Mesenteric fat pad (tissue), 1 donor: Measurements from ENCODE around the gene MS4A8. TPM values are rescaled to one million over a fixed set of nuclear protein-coding genes. Genes with fewer than 3 reads are reported as not detected.
"Not testable (repeated sequence)": the region's sequence is repeated elsewhere in the genome, so short reads cannot be mapped to it uniquely, and the experiment has no call there.

Experiments used
- DNase-seq: peaks from one replicate; pipeline ENCODE4 v3.0.0-alpha.2; 2020; ENCODE audit warnings: low spot score
- long read RNA-seq: library from polyadenylated mRNA; unstranded; transcript quantifications from one replicate; pipeline ENCODE4 v2.0.0, GENCODE V29; 2020
- total RNA-seq: library from RNA; stranded (reverse); fragmentation: NEBNext Ultra II Directional; extraction: Animal tissue kit (Norgen Biotek cat#: 25700); gene quantifications from one replicate; pipeline ENCODE4 v1.2.1, GENCODE V29; 2021
- donor health status: DM: yes; HTN: yes; CAD: no.

The MS4A8 gene, protein sequence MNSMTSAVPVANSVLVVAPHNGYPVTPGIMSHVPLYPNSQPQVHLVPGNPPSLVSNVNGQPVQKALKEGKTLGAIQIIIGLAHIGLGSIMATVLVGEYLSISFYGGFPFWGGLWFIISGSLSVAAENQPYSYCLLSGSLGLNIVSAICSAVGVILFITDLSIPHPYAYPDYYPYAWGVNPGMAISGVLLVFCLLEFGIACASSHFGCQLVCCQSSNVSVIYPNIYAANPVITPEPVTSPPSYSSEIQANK
- total RNA-seq = 0.48 TPM
- long read RNA-seq, partial matches to known transcripts = 0 of 1 reads
- long read RNA-seq, other reads (novel, unspliced or antisense) = 0 of 1 reads

DNA sequence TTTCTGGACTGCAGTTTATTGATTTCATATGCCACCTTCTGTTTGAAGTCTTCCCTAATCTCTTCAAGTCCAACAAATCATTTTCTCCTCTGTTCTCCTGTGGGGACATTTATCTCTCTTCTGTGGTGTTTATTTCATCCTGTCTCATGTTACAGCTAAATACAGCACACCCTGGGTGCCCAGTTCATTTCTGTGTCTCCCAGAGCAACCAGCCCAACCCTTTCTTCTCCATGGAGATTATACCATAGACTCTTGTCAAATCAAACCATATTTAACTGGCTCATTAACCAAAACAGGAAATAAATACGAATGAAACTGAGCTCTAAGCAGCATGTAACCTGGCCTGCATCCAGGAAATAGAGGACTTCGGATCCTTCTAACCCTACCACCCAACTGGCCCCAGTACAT, at the start of gene MS4A8:
TSS of gene MS4A8 (plus strand) at position 329 of the 408 bp plus-strand sequence. CDS start 1,249 bp downstream, outside the sequence.
- no peak for DNase-seq

DNA sequence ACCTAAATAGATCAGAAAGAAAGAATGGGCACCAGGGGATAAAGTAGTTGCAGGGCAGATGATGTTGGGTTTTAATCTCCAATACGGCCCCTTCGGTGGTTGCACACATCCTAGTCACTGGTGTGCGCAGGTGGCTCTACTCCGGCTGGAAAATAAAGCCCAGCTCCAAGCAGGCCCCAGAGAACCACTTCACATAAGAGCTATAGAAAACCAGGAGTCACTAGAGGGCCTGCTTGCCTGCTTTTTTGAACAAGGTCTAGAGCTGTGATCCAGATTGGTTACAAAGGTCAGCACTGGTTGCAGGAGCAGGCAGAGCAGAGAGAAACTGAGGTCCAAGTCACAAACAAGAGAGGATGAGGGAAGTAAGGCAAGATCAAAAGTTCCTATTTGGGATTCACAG, 41.5 kb upstream of the MS4A8 start:
- DNase-seq = no peak

DNA sequence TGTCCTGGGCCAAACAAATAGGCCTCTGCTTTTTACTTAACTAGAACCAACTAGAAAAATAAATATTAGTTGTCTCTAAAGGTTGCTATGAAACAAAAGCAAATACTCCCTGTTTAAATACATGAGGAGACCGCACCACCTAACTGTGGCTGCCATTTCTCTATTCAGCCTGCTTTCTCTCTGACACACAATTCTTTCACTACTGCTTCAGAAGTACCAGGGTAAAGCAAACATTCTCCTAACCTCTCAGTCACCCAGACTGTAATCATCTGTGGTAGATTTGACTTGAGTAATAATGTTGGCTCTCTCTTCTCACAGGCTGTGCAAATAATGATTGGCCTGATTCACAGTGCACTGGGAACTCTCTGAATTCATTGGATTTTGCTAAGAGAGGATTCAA, 41.0 kb upstream of the MS4A8 start:
- no peak for DNase-seq

DNA sequence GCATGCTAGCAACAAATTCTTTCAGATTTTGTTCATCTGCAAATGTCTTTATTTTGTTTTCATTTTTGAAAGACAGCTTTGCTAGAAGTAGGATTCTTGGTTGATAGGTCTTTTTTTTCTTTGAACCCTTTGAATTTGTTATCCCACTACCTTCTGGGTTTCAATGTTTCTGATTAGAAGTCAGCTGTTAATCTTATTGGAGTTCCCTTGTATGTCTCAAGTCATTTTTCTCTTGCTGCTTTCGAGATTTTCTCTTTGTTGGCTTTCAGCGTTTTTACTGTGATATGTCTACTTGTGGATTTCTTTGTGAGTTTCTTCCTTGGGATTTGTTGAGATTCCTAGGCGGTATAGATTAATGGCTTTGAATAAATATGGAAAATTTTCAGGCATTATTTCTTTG, 27.2 kb upstream of the MS4A8 start:
- DNase-seq = no peak

DNA sequence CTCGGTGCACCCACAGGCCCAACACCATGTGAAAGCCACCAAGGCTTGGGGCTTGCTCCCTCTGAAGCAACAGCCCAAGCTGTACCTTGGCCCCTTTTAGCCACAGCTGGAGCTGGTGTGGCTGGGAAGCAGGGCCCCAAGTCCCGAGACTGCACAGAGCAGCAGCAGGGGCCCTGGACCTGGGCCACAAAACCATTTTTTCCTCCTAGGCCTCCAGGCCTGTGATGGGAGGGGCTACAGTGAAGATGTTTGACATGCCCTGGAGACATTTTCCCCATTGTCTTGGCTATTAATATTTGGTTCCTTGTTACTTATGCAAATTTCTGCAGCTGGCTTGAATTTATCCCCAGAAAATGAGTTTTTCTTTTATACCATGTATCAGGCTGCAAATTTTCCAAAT, 21.2 kb upstream of the MS4A8 start:
- not testable (repeated sequence) for DNase-seq

DNA sequence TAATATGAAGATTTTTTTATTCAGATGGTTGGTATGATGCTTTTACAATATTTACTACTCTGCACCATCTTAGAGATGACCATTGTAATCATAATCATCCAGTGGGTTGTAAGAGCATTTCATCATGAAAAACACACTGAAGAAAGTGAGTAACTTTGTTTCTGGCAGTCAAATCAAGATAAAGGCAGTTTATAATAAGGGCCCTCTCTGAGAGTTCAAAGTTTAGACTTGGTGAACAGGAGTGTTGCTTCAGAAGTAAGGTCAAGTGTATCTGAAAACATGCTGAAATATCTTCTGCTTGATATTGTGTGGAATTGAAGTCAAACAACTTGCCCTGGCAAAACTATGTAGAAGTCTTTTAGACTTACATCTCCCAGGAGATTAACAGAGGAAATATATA, 19.5 kb upstream of the MS4A8 start:
- no peak for DNase-seq

DNA sequence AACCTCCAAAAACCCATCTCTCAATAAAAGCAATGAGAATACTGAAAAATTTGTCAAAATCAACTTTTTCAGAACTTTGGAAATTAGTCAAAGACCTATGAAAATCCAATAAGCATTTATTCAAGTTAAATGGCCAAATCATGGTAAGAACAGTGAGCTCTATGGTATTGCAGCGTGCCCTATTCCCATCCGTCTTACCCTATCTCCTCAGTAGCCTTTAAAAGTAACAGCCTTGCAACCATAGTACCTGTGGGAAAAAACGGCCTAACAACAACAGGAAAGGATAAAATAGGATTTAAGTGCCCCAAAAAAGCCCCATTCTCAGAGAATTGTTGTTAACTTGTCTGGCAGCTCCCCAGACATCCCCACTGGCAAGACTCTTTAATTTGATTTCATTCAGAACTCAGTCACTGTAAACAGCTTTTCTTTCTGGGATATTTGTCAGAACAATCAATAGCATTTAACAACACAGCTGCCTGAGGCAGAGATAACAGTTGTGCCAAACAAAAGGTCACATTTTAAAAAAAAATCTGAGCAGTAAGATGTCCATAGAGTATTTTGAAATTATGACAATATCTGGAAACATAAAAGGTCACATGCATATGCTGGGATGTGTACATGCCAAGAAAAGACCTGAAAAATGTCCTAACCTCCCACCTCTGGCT, 18.8 kb upstream of the MS4A8 start:
- DNase-seq = no peak

DNA sequence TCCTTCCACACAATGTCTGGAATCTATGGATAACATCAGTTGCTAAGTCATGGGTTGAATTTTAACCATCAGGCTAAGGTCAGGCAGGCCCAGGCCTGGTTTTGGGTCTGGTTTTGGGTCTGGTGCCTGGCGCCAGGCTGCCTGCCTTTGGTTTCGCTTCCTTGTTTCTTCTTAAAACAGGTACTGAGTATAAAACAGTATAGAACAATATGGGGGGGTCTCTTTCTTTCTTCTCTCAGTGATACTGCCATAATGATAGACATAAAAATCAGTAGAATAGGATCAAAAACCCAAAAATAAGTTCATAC, 14.9 kb upstream of the MS4A8 start:
- not testable (repeated sequence) for DNase-seq

DNA sequence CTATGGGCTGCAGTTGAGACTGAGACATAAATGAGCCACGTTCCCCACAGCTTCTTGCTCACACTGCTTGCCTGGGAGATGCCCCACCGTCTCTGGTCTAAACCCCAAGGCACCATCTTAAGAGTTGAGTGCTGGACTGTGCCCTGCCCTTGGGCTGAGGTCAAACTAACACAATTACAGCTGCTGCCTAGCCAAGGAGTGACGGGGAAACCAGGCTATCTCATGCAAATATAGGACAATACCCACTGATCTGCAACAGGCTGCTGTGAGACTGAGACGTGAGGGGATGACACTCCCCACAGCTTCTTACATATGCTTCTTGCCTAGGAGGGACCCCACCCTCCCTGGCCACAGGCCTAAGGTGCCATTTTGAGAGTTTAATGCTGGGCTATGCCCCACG, 7.8 kb upstream of the MS4A8 start:
- no peak for DNase-seq

DNA sequence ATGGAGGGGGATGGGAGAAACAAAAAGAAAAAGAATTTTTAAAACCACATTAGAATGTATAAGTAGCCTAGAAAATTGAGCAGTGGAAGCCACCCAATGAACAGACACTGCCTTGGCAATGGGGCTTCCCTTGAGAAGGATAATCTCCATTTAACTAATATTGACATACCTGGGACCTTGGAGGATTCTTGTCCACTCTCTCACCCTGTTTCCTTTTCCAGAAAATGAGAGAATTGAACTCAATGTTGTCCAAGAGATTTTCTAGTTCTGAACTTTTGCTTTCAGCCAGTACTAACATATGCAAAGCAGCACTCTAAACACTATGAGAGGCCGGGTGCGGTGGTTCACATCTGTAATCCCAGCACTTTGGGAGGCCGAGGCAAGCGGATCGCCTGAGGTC, 524 bp downstream of the MS4A8 start:
- DNase-seq = no peak

DNA sequence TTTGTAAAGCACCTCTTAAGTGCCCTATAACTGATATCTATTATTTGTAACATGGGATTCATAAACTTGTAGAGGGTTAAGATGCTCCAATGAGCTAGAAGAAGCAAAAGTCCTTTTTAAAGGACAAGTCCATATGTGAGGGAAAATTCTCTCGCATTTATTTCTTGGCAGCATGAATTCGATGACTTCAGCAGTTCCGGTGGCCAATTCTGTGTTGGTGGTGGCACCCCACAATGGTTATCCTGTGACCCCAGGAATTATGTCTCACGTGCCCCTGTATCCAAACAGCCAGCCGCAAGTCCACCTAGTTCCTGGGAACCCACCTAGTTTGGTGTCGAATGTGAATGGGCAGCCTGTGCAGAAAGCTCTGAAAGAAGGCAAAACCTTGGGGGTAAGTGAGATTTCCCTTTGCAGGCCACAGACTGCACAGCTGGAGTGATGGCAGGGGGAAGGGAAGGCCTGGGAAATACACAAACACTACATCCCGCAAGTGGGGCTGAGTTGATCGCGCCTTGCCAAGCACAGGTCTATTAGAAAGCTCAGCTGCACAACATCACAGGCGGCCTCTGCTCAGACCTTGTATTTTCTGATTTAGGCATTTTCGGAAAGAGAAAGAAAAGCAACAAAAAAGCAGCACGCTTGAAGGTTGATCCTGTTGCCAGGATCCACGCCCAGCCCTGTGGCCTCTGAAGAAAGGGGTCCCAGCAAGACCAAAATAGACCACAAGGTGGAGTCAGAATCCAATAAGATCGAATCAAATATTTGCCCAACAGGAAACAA, 1.5 kb downstream of the MS4A8 start:
- DNase-seq = no peak

DNA sequence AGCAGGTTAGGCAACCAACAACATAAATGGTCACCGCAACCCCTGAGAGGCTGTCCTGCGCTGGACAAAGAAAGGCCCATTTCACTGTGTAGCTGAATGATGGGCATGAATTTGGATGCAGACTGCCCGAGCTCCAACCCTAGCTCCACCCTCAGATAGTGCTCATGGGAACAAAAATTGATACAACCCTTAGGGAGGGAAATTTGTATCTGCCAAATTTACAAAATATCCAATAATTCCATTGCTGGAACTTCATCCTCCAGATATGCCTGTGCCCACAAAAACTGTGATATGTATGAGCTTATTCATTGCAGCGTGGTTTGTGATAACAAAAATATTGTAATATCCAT, 2.0 kb downstream of the MS4A8 start:
- no peak for DNase-seq

DNA sequence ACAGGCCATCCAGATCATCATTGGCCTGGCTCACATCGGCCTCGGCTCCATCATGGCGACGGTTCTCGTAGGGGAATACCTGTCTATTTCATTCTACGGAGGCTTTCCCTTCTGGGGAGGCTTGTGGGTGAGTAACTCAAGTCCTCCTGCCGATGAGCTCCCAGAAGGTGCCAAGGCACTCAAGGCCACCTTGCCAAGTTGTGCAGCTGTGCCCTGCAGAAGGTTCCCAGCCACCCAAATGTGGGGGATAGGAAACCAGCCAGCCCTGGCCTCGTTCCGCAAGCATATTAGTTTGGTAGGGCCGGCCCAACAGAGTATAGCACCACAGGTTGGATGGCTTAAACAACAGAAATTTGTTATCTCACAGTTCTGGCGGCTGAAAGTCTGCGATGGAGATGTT, 4.0 kb downstream of the MS4A8 start:
- DNase-seq = no peak

DNA sequence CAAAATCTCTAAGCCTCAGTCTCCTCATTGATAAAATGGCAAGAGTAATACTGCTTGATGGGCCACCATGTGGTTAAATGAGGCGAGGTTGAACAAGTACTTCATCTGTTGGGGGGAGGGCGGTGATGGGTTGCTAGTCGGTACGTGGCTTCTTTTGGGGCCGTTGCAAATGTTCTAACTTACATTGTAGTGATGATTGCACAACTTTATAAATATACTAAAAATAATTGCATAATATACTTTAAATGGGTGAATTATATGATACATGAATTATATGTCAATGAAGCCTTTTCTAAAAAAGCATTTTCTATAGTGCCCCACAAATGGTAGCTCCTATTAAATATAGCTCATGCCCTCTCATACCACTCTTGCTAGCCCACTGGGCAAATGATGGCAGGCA, 6.5 kb downstream of the MS4A8 start:
- no peak for DNase-seq

DNA sequence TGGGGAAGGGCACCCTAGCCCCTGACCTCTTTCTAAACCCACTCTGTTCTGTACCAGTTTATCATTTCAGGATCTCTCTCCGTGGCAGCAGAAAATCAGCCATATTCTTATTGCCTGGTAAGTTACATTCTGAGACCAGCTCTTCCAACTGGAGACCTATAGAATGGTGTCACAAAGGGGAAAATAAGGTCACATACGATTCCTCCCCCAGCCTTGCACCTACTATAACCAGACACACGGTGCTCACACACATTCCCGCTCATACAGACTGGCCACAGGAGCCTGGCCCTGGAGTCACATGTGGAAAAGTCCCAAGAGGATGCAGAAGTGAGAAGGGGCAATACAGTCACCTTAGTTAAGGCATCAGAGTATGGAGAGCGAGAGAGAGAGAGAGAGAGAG, 7.5 kb downstream of the MS4A8 start:
- no peak for DNase-seq

DNA sequence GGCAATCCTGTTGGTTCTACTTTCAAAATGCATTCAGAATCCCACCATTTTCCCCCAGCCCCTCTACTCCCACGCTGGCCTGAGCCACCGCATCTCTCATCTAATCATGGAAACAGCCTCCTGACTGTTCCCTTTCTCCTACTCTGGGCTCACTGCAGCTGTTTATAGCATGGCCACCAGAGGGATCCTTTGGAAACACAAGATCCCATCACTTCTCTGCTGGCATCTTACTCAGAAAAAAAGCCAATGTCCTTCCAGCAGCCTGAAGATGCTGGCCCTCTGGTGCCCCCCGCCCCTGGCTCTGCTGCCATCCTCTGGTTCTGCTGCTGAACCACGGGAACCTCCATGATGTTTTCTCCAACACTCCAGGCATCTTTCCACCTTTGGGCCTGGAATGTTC, 11.1 kb downstream of the MS4A8 start:
- DNase-seq = no peak

DNA sequence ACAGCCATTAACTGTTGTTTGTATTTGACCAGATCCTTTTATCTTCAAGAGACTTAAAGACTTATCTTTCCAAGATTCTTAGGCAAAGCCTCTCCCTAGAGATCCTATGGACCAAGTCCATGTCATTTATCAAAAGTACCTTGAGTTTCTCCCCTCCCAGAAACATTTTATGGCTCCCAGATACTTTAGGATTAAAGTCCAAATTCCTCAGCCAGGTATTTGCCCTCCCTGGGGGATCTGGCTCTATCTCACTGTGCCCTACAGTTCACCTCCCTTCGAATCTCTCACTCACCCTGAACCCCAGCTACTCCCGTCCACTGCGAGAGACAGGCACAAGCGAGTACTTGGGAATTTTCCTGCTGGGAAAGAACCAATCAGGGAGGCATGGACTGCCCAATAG, 11.9 kb downstream of the MS4A8 start:
- no peak for DNase-seq

DNA sequence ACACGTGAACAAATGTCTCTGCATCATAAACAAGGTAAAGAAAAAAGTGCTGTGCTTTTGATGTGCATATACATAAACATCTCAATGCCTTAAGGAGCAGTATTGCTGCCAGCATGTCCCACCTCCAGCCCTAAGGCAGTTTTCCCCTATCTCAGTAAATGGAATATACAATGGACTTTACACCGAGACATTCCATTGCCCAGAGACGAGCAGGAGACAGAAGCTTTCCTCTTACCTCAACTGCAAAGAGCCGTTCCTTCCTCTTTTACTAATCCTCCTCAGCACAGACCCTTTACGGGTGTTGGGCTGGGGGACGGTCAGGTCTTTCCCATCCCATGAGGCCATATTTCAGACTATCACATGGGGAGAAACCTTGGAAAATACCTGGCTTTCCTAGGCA, 14.0 kb downstream of the MS4A8 start:
- DNase-seq = not testable (repeated sequence)

DNA sequence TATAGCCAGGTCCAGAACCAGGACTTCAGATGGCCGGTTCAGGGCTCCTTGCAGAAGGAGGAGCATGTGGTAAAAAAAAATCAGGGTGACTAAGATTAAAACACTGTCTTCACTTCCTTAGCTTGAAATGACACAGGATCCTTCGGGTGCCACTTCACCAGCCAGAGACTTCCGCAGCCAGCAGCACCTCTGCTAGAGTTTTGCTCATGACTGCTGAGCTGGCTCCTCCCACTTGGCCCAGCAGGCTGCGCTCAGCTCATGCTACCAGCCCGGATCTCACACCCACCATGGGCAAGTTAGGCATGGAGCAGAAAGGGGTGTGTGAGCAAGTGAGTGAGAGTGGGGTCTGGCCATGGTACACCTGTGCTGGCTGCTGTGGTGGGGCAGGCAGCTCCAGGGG, 18.5 kb downstream of the MS4A8 start:
- DNase-seq = no peak

DNA sequence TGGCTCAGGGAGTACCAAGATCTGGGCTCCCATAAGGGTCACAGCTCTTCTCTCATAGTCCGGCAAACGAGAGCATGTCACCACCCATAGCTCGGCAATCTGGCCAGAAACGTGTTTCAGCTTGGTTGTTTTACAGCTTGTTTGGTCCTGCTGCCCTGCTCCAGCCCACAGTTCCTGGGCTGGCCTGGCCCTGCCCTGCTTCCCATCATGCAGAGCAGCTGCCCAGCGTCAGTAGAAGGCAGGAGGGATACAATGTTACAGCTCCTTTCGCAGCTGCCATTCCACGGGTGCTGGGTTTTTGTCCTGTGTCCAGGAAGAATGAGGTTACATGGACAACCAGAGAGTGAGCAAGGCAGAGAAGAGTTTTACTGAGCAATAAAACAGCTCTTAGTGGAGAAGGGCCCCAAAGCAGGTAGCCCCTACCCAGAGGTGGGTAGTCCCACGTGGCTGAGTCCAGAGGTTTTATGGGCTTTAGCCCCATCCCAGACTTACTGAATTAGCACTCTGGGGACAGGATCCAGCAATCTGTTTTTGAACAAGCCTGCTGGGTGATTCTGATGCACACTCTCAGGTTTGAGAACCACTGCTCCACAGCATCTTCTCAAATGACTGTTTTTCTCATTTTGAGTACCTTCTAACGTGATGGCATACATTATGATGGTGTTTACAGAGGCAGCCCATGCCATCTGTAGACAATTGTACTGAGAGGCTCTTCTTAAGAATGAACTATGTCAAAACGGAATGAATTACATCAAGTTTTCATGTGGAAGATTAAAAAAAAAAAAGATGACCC, 19.3 kb downstream of the MS4A8 start:
- DNase-seq = no peak

DNA sequence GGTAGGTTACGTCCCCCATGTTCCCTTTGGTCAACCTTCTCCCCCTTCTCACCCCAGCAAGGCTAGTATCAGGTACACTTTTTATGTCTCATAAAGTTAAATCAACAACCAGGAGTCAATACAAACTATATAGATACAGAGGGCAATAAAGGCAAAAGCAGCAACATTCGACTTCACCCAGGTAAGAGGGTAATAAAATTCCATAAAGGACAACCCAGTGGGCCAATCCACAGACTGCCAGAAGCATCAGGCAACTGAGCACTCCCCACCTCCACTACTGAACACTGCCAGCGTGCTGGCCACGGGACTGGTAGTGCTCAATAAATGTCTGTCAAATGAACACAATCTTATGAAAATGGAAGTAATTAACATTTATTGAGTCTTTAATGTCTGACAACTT, 20.0 kb downstream of the MS4A8 start:
- no peak for DNase-seq

DNA sequence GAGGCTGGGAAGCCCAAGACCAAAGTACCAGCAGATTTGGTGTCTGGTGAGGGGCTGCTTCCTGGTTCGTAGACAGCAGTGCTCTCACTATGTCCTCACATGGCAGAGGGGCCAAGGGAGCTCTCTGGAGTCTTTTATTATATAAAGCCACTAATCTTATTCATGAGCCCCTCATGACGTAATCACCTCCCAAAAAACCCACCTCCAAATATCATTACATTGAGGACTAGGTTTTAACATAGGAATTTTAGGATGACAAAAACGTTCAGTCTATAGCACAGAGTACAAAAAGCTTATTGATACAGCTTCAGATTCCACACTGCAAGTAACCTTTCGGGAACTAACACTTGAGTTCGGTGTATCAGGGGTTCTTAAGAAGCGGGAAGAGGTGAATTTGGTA, 21.0 kb downstream of the MS4A8 start:
- no peak for DNase-seq
